Activated CD4-positive, alpha-beta T cell treated with anti-CD3 and anti-CD28 coated beads, Interleukin-2, amount 10 ng/mL, durations not matched to agents 24 days and 14 days (primary cell): ENCODE measurements around the gene ING5. TPM values are rescaled to one million over a fixed set of nuclear protein-coding genes. Genes with fewer than 3 reads are reported as not detected.

Experiments used
- DNase-seq: peaks from one replicate; pipeline ENCODE4 v3.0.0; 2022
- H3K27ac Mint-ChIP-seq: one replicate; pipeline ENCODE4 v1.8.0; 2022; ENCODE audit warnings: mild to moderate bottlenecking, mixed read lengths
- H3K27me3 Mint-ChIP-seq: one replicate; pipeline ENCODE4 v1.8.0; 2022; ENCODE audit warnings: mixed read lengths
- H3K36me3 Mint-ChIP-seq: one replicate; pipeline ENCODE4 v1.8.0; 2022; ENCODE audit warnings: low read depth, mild to moderate bottlenecking, mixed read lengths
- H3K4me1 Mint-ChIP-seq: one replicate; pipeline ENCODE4 v1.8.0; 2021; ENCODE audit warnings: mixed read lengths
- H3K4me3 Mint-ChIP-seq: one replicate; pipeline ENCODE4 v1.8.0; 2022; ENCODE audit warnings: mild to moderate bottlenecking, moderate library complexity, mixed read lengths
- H3K9me3 Mint-ChIP-seq: one replicate; pipeline ENCODE4 v1.8.0; 2021; ENCODE audit warnings: mixed read lengths
- intact Hi-C: fragments of 100-400 bp; cut with micrococcal nuclease; formaldehyde crosslinking; loops from one replicate; pipeline ENCODE4 v1.15.1; 2023
- total RNA-seq: library from RNA; stranded (reverse); gene quantifications from 2 replicates; pipeline ENCODE4 v1.2.3, GENCODE V29; 2022

ING5 gene
- total RNA-seq, 1 donor from 2014 or later: 55.3 TPM

DNA sequence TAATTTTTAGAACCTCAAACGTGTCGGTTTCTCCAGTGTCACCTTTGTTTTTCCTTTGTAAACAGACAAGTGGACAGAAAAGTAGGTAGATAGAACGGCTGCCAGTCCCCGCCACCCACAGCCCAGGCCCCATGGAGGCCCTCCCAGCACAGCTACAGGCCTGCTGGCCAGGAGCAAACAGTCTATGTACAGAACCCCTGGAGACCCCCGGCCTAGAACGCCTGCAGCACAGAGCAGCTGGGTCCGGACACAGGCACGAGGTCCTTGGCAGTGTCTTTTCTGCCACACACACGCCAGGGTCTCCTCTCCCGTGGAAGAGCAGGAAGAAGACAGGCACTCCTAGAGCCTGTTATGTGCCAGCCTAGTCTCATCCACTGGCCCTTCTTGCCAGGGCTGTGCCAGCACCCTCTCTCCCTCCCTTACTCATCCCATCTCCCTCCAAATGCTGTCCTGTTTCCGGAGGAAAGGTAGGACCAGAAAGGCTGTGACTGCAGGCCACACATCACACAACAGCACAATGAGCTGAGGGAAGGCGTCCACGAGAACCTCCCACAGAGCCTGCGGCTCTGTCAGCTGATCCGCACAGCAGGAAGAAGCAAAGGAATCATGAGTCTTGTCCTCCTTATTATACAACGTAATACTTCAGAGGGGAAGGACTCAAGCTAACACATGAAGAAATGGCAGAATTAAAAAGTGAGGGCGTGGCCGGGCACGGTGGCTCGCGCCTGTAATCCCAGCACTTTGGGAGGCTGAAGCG is 22.9 kb upstream of the ING5 start:
- DNase-seq: no peak
- Mint-ChIP-seq H3K27me3 (no peaks in the 10 kb centered on the region), H3K9me3 (no peaks in the 10 kb centered on the region), H3K4me3 (no peak overlapping the region), H3K4me1 (peaks cover 8% of the 10 kb centered on the region), H3K36me3 (peaks cover 48% of the 10 kb centered on the region), H3K27ac (no peak overlapping the region)
- intact Hi-C loops: no loop called here

DNA sequence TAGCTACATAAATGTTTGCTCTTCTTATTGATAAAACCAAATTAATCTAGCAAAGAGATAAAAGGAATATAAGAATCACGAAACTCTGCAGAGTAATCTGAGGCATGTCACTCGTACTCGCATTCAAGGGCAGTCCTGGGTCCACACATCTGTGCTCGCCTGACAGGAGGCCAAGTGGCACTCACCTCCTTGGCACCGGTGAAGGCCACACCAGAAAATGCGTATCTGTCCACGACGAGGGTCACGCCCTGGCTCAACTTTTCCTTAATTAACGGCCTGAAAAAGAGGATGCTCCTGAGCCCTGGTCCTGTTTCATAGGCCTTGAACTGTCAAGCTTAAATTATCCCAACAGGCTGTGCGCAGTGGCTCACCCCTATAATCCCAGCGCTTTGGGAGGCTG is 21.8 kb upstream of the ING5 start:
- Mint-ChIP-seq H3K4me3 (no peak overlapping the region), H3K27me3 (no peaks in the 10 kb centered on the region), H3K27ac (no peak overlapping the region), H3K36me3 (peaks cover 52% of the 10 kb centered on the region), H3K9me3 (no peaks in the 10 kb centered on the region), H3K4me1 (peaks cover 11% of the 10 kb centered on the region)
- DNase-seq: no peak
- intact Hi-C loops: no loop called here

GRCh38 chr2:241680827-241681599 is 20.8 kb upstream of the ING5 start:
- Mint-ChIP-seq H3K9me3 (no peaks in the 10 kb centered on the region), H3K27me3 (no peaks in the 10 kb centered on the region), H3K4me1 (peaks cover 18% of the 10 kb centered on the region), H3K4me3 (no peak overlapping the region), H3K27ac (peak overlapping the region; percentile 43), H3K36me3 (peaks cover 53% of the 10 kb centered on the region)
- intact Hi-C loops: no loop called here
- DNase-seq: no peak

DNA sequence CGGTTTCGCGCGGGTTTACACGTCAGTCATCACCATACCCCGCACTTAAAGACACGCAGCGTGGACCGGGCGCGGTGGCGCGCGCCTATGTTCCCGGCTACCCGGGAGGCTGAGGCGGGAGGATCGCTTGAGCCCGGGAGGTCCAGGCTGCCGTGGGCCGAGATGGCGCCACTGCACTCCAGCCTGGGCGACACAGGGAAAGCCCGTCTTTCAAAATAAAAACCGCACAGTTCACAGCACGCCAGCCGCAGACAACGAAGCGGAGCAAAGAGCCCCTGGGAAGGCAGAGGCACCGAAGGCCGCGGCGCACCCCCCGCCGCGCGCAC is 15.6 kb upstream of the ING5 start:
- no peaks in the 10 kb centered on the region for H3K27me3 Mint-ChIP-seq
- peaks cover 24% of the 10 kb centered on the region for H3K4me1 Mint-ChIP-seq
- intact Hi-C loops: loop anchor here (1.0 to 5.0 kb wide), 8 partner anchors 16 to 371 kb away; partner anchors contain the start of genes ATG4B, FARP2, HDLBP and ING5
- peak overlapping the region; percentile 85 for H3K27ac Mint-ChIP-seq
- H3K9me3 Mint-ChIP-seq: no peaks in the 10 kb centered on the region
- peak overlapping the region; percentile 90 for H3K4me3 Mint-ChIP-seq
- DNase-seq: no peak
- peaks cover 40% of the 10 kb centered on the region for H3K36me3 Mint-ChIP-seq

- DNase-seq: peak; percentile 99
- peak within 1 kb of the TSS; percentile 98 for H3K27ac Mint-ChIP-seq
- H3K27me3 Mint-ChIP-seq: no peaks in the 10 kb centered on the region
- peaks cover 21% of the 10 kb centered on the region for H3K4me1 Mint-ChIP-seq
- intact Hi-C loops: loop anchor here (1.0 to 5.0 kb wide), 8 partner anchors 15 to 372 kb away; partner anchors contain the start of genes ATG4B, FARP2, HDLBP and ING5
- H3K9me3 Mint-ChIP-seq: no peaks in the 10 kb centered on the region
- H3K4me3 Mint-ChIP-seq: peak within 1 kb of the TSS; percentile 90
- peaks cover 36% of the 10 kb centered on the region for H3K36me3 Mint-ChIP-seq
These were observed 15.0 kb upstream of the ING5 start, which contains the start of gene DTYMK for GRCh38 chr2:241686650-241687425. Gene DTYMK, minus strand, starts transcription at chr2:241686815. Its CDS starts 32 bp downstream, at chr2:241686783.

GRCh38 chr2:241689306-241689705 is 12.5 kb upstream of the ING5 start:
- Mint-ChIP-seq H3K36me3 (peaks cover 34% of the 10 kb centered on the region), H3K4me1 (peaks cover 19% of the 10 kb centered on the region), H3K9me3 (no peaks in the 10 kb centered on the region), H3K27ac (peak overlapping the region; percentile 17), H3K27me3 (no peaks in the 10 kb centered on the region), H3K4me3 (peak overlapping the region; percentile 49)
- DNase-seq: no peak
- intact Hi-C loops: loop anchor here (5.0 kb wide), 2 partner anchors 173 to 332 kb away; partner anchors contain the start of gene FARP2

DNA sequence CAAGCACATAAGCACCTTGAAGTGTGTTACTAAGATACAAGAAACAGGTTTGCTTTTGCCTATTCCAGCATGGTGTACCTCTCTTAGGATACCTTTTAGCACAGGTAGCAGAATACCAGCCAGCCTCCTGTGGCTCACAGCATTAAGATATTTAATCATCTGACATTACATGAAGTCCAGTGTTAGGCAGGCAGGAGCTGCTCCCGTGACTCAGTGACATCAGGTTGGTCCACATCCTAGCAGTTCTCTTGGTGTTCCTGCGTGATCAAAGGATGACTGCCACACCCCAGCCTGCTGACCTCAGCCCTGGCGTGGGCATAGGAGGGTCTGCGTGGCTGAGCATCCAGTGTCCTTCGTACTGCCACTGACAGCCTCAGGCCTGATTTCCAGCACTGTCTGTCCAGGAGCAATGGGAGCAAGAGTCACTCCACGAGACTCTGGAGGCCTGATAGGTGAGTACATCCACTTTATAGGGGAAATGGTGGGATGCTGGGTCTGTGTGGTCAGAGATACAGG is 11.6 kb upstream of the ING5 start:
- H3K27me3 Mint-ChIP-seq: no peaks in the 10 kb centered on the region
- no peak overlapping the region for H3K27ac Mint-ChIP-seq
- no peak for DNase-seq
- intact Hi-C loops: no loop called here
- H3K9me3 Mint-ChIP-seq: no peaks in the 10 kb centered on the region
- H3K4me3 Mint-ChIP-seq: no peak overlapping the region
- H3K4me1 Mint-ChIP-seq: peaks cover 17% of the 10 kb centered on the region
- peaks cover 33% of the 10 kb centered on the region for H3K36me3 Mint-ChIP-seq

- intact Hi-C loops: no loop called here
- peaks cover 34% of the 10 kb centered on the region for H3K36me3 Mint-ChIP-seq
- H3K4me1 Mint-ChIP-seq: peaks cover 11% of the 10 kb centered on the region
- no peak overlapping the region for H3K27ac Mint-ChIP-seq
- H3K27me3 Mint-ChIP-seq: no peaks in the 10 kb centered on the region
- H3K4me3 Mint-ChIP-seq: no peak overlapping the region
- H3K9me3 Mint-ChIP-seq: no peaks in the 10 kb centered on the region
- no peak for DNase-seq
These were observed 9.4 kb upstream of the ING5 start for GRCh38 chr2:241692448-241692847.

DNA sequence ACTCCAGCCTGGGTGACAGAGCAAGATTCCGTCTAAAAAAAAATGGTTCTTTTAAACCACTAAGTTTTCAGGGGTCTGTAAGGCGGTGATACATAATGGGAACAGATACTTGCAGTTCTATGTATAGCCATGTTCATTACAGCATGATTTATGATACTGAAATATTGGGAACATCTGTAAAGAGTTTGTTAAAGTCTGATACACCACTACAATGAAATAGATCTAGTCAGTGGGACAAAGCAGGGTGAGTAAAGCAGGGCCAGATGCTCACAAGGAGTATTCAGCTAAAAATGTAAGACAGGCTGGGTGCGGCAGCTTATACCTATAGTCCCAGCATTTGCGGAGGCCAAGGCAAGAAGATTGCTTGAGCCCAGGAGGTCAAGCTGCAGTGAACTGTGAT is 6.2 kb upstream of the ING5 start:
- Mint-ChIP-seq H3K27ac (no peak overlapping the region), H3K4me3 (no peak overlapping the region), H3K27me3 (no peaks in the 10 kb centered on the region), H3K9me3 (no peaks in the 10 kb centered on the region), H3K4me1 (peaks cover 7% of the 10 kb centered on the region), H3K36me3 (peaks cover 25% of the 10 kb centered on the region)
- intact Hi-C loops: no loop called here
- DNase-seq: no peak

DNA sequence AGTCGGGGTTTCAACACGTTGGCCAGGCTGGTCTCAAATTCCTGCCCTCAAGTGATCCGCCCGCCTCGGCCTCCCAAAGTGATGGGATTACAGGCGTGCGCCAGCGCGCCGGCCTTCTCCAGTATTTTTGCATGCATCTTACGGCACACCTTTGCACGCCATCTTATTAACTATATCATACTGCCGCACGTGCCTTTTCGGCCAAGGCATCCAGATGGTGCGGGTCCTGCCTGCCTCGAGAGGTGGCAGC is 765 bp upstream of the ING5 start:
- intact Hi-C loops: loop anchor here (1.0 to 5.0 kb wide), 4 partner anchors 64 to 386 kb away; partner anchors contain the start of genes ATG4B, FARP2, HDLBP and SEPTIN2
- Mint-ChIP-seq H3K4me3 (peak overlapping the region; percentile 92), H3K27me3 (no peaks in the 10 kb centered on the region), H3K4me1 (peaks cover 15% of the 10 kb centered on the region), H3K9me3 (no peaks in the 10 kb centered on the region), H3K27ac (peak overlapping the region; percentile 91), H3K36me3 (peaks cover 26% of the 10 kb centered on the region)
- no peak for DNase-seq

- peaks cover 36% of the 10 kb centered on the region for H3K36me3 Mint-ChIP-seq
- H3K27me3 Mint-ChIP-seq: no peaks in the 10 kb centered on the region
- DNase-seq: peak; percentile 95
- intact Hi-C loops: loop anchor here (1.0 to 5.0 kb wide), 4 partner anchors 16 to 179 kb away; partner anchors contain the start of genes D2HGDH and DTYMK
- H3K4me1 Mint-ChIP-seq: peaks cover 15% of the 10 kb centered on the region
- H3K27ac Mint-ChIP-seq: peak overlapping the region; percentile 79
- H3K4me3 Mint-ChIP-seq: peak overlapping the region; percentile 91
- H3K9me3 Mint-ChIP-seq: no peaks in the 10 kb centered on the region
These were observed 554 bp downstream of the ING5 start for GRCh38 chr2:241702155-241703031.

DNA sequence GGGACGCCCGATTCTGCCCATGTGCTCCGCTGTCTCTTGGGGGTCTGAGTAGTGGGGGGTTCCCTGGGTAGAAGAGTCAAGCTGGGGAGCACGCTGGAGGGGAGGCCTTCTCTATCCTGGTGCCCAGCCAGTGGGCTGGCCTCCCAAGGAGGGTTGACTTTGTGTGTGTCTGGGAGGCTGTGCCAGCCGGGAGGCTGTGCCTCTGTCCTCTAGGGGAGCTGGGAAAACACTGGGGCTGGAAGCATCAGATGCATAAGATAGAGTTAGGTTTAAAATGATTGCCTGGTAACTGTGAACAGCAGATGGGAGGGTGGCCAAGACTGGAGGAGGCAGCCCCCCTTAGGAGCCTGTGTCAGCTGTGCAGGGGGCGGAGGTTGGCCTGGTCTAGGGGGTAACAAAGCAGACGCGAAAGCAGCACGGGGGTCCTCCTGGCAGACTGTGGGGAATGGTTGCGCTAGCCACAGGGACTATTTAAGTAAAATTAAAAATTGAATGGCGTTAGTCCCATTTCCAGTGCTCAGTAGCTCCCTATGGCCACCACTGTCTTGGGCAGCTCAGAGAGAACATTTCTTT is 1.3 kb downstream of the ING5 start:
- no peaks in the 10 kb centered on the region for H3K9me3 Mint-ChIP-seq
- H3K27me3 Mint-ChIP-seq: no peaks in the 10 kb centered on the region
- peaks cover 43% of the 10 kb centered on the region for H3K36me3 Mint-ChIP-seq
- intact Hi-C loops: loop anchor here (5.0 kb wide), 1 partner anchor 159 kb away; no protein-coding TSS in a partner anchor
- peak overlapping the region; percentile 91 for H3K4me3 Mint-ChIP-seq
- peaks cover 13% of the 10 kb centered on the region for H3K4me1 Mint-ChIP-seq
- peak overlapping the region; percentile 79 for H3K27ac Mint-ChIP-seq
- DNase-seq: no peak
